Fibroblast of villous mesenchyme (primary cell): ENCODE results near the gene ETFA. TPM values are rescaled to one million over a fixed set of nuclear protein-coding genes. Genes with fewer than 3 reads are reported as not detected.

Source experiments
- DNase-seq: peaks from one replicate; pipeline ENCODE4 v3.0.0-alpha.2; 2010; ENCODE audit warnings: low read depth
- H3K4me3 ChIP-seq: 2 replicates; pipeline ENCODE4 v1.5.1; 2011; ENCODE audit warnings: low read depth, mild to moderate bottlenecking, low read length
- total RNA-seq: library from RNA; depleted of rRNA; stranded (reverse); fragments of >200 nt; gene quantifications from 2 replicates; pipeline ENCODE4 v1.2.3, GENCODE V29; 2012
- TF ChIP-seq, protein P1 (sequence below): IDR thresholded peaks from 2 replicates; pipeline ENCODE4 v1.5.1; 2012; ENCODE audit warnings: low read depth, mild to moderate bottlenecking, low read length; ENCODE audit not compliant: insufficient read depth

Gene ETFA
- total RNA-seq, 1 donor, result 114 TPM

DNA sequence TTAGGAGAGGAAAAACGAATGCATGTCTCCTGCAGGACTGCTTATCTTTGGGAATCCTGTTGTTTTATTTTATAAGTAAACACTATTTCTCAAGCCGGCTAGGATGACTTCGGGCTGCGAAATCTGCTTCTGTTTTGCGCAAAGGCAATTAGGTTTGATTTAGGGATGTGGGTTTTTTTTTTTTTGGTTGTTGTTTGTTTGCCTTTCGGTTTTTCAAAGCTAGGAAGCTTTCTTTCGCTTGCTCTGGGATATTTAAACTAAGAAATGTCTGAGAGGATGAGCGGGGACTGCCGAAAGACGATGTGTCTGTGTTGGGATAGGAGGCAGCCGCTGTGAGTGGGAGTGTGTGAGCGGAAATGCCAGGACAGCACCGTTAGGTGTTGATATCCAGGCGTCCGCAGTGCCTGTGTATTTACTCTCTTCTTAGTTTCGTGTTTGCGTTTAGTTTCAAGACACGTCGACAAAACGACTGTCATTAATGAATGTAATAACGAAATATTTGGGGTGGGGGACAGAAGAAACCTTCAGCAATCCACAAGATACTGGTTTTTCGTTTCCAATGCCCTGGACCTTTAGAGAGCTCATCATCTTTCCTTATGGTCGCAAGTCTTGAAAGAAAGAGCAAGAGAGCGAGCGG is 25.9 kb upstream of the ETFA start:
- H3K4me3 ChIP-seq, result peak overlapping the region; percentile 48
- TF ChIP-seq, protein P1, sequence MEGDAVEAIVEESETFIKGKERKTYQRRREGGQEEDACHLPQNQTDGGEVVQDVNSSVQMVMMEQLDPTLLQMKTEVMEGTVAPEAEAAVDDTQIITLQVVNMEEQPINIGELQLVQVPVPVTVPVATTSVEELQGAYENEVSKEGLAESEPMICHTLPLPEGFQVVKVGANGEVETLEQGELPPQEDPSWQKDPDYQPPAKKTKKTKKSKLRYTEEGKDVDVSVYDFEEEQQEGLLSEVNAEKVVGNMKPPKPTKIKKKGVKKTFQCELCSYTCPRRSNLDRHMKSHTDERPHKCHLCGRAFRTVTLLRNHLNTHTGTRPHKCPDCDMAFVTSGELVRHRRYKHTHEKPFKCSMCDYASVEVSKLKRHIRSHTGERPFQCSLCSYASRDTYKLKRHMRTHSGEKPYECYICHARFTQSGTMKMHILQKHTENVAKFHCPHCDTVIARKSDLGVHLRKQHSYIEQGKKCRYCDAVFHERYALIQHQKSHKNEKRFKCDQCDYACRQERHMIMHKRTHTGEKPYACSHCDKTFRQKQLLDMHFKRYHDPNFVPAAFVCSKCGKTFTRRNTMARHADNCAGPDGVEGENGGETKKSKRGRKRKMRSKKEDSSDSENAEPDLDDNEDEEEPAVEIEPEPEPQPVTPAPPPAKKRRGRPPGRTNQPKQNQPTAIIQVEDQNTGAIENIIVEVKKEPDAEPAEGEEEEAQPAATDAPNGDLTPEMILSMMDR, result no peak
- peak; percentile 66 for DNase-seq

DNA sequence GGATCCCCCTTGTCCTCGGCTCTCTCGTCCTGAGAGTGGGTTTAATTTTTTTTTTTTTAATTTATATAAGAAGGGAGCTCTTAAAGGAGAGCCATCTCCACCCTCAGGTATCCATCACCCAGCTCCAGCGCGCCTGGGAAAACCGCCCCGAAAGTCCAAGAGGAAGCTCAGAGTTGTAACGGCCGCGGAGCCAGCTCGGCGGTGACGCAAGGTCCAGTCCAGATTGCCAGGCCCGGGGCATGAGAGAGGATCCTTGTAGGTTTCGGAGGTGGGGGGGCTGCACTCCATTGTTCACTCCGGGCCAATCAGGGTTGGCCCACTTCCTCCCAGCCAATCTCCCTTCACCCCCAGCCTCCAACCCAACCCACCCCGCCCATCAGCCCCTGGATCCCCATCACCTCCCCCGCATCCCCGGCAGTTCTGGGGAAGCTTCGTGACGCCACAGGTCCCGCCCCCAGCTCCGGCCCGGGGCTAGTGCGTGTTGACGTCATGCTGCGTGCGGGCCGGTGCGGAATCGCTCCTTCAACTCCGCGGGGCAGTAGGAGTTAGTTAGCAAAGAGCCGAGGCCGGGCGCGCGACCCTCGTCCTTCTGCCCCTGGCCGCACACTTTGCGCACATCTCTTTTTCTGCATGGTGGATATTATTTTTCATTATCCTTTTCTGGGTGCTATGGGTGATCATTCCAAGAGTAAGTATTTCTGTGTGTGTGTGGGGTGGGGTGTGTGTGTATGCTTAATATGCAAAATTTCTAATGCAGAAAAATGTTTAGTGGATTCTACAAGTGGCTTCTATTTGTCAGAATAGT is 25.2 kb upstream of the ETFA start, which contains the start of gene ISL2:
Gene ISL2, plus strand, starts transcription at position 520 of the 805 bp plus-strand sequence. Its CDS starts 111 bp downstream, at position 631.
- TF ChIP-seq, protein P1, result no peak
- peak; percentile 72 for DNase-seq
- H3K4me3 ChIP-seq, result peak within 1 kb of the TSS; percentile 48

DNA sequence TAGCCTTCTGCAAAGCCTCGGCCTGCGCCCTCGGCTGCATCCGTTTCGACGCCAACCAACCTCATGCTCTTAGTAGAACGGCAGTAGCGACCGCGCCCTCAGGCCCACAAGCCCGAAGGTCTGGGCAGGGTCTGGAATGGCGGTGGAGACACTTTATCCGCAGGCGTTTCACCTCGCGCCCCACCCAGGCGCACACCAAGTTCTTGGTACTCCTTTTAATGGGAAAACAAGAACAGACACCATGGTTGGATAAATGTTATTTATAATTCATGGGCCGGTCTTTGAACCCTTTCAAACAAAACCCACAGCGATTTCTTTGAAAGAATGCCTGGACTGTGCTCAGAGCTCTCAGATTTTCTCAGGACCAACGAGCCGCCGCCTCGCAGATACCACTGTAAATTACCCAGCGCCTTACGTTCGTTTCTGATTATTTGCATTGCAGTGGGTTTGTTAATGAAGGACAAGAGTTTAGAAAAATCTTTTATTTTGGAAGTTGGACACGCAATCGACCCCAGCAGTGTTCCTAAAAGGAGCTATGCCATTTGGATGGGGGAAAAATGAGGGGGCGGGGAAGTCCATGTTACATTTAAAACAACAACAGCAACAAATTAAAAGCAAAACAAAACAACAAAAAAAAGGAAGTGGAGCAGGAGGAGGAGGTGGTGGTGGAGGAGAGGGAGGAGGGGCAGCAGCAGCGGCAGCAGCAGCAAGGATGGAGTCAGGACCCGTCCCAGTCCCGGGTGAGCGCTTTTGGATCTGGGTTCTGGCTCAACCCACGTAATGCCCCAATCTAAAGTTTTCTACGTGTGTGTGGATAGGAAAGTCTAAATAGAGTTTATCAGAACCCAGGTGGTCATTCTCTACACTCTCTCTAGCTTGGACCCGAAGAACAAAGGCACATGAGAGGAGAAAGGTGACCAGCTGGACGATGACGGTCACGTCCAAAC is 24.3 kb upstream of the ETFA start:
- DNase-seq, result peak; percentile 13
- TF ChIP-seq, protein P1, result no peak
- peak overlapping the region; percentile 48 for H3K4me3 ChIP-seq

DNA sequence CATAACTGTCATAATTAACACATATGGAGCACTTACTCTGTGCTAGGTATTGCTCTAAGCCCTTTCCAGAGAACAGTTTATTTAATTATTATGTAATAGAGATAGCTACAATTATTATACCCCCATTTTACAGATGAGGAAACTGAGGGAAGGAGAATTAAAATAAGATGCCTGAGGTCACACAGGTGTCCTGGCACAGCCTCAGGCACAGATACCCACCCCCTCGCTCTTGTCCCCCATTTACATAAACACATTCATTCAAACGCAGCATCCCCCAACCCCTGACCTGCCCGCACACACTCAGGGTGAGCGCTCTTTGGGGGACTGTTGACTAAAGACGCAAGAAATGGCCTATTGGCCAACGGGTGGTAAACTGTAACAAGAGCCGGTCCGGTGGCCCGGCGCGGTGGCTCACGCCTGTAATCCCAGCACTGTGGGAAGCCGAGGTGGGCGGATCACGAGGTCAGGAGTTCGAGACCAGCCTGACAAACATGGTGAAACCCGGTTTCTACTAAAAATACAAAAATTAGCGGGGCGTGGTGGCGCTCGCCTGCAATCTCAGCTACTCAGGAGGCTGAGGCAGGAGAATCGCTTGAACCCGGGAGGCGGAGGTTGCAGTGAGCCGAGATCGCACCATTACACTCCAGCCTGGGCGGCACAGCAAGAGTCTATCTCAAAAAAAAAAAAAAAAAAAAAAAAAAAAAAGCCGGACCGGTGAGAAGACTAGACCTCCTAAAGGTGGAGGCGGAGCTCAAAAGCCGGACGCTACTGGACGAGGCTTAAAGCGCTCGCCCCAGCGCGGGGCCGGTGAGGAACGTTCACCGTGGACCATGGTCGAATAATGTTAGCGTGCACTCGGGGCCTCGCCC is 23.4 kb upstream of the ETFA start:
- TF ChIP-seq, protein P1, result no peak
- H3K4me3 ChIP-seq, result no peak overlapping the region
- DNase-seq, result no peak

DNA sequence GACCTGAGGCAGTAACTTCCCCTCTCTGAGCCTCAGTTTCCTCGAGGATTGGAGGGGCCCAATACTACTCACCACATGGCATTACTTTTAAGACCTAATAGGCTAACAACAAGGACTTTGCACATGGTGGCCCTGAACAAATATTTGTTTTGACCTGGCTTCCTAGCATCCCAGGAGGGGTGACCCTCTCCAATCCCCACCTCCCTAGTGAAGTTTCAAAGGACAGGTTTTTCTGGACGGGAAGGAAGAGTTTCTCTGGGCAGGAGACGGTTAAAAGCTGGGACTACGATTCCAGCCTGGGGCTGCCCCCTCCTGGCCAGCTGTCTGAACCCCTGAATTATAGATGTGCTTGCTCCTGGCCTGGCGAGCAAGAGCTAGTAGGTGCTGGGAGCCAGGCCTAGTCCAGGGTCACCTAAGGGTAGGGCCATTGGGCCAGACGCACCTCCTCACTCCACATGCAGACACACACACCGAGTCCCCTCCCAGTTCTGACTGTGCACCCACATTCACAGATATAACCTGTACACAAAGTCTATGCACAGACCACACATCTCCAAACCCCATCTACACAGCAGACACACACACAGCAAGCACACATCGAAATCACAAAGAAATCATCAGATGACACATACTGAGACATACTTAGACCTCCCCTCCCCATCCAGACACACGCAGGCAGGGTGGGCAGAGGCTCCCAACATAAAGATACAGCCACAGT is 22.6 kb upstream of the ETFA start:
- DNase-seq, result peak; percentile 18
- TF ChIP-seq, protein P1, result peak; percentile 40
- no peak overlapping the region for H3K4me3 ChIP-seq
